G401 (cell line): ENCODE measurements around the gene GALNT18. TPM values are rescaled to one million over a fixed set of nuclear protein-coding genes. Genes with fewer than 3 reads are reported as not detected.

Experiments
- DNase-seq: peaks from one replicate; pipeline ENCODE4 v3.0.0-alpha.2; 2015; ENCODE audit warnings: low spot score
- in situ Hi-C: cut with HindIII; loops from 2 replicates; pipeline ENCODE4 v1.10.0; 2016; ENCODE audit warnings: low sequenced_read_pairs, mixed read lengths
- total RNA-seq: library from RNA; depleted of rRNA; stranded (reverse); fragments of >200 nt; shearing (Covaris generic); gene quantifications from 2 replicates; pipeline ENCODE4 v1.2.3, GENCODE V29; 2014

Gene GALNT18
- total RNA-seq, 1 experiment from 2014 or later, result not detected

DNA sequence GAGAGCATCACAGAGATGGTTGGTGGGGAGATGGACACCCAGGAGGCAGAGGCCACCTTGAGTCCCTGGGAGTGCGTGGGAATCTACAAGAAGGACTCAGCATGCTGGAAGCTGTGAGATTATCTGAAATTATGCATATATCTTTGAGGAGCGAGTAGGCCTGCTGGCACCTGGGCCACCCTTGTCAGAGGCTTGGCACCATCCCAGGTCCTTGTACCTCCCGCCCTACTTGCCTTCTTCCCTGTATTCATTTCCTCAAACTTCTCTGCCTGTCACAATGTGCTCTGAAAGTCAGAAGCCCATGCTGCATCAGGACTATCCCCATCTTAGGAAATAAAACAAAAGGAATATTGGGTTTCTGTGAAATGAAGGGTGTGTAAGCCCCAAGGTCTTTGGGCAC is 135.8 kb downstream of the GALNT18 start:
- DNase-seq, result no peak
- in situ Hi-C loops, result no loop called here

DNA sequence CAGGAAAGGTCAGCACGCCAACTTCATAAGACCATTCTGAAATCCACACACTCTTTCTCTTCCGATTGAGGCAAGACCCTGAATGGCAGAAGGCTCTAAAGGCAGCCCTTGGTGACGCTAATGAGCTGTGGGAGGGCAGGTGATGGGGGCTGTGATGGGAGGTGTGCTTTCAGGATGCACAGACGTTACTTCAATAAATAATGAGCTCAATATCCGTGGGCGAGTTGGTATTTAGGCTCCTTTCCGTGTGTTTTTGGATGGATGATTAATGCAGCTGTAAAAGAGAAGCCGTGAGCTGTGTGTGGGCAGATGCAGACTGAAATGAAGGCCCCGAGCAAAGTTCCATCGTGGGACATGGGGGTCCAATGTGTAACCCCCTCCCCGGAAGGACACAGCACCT is 138.2 kb downstream of the GALNT18 start:
- in situ Hi-C loops, result no loop called here

DNA sequence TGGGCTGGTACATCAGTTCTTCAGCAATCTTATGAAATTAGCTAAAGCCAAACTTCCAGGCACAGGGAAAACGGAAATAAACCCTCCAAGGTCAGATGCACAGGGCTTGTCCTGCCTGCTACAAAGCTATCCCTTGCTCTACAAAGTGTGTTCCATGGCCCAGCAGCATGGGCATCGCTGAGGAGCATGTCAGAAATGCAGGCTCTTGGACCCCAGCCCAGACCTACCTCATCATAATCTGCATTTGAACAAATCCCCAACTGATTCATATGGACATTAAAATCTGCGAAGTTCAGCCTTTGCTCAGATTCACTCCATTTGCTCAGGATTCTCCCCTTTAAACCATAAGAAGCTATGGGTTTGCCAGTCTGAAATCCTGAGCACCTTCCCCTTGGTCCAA is 139.1 kb downstream of the GALNT18 start:
- in situ Hi-C loops, result no loop called here
- no peak for DNase-seq

More for the DNA sequence above, 138.2 kb downstream of the GALNT18 start:
- DNase-seq, result no peak

DNA sequence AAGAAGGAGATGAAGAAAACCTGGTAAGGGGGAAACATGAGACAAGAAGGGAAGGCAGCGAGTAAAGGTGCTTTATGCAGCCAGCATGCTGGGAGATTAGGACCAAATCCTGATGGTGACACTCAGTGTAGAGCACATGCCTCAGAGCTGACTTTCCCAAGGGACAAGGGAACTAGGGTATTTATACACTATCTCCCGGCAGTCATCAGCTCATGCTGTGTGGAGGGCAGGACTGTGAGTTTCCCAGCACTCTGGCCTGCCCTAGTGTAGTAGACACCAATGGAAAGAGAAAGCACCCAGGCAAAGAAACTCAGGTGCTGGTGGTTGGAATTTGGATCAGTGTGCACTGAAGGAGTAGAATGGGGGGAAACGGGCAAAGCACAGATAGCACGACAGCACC is 140.4 kb downstream of the GALNT18 start:
- in situ Hi-C loops, result no loop called here
- DNase-seq, result no peak

DNA sequence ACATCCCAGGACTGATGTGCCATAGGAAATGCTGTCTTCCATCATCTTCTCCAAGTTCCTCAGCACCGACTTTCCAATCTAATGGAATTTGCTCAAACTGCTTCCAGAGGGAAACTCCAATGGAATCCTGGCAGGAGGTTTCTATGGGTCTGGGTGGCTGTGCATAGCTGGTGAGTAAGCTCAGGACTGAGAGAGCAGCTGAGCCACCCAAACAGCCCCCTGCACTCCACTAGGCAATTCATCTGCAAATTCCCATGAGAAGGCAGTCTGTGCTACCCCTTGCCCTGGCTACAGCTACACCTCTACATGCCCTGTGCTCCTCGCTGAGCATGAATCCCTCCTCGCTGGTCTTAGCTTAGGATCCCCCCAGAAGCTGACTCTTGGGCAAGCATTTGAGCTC is 140.8 kb downstream of the GALNT18 start:
- no peak for DNase-seq

DNA sequence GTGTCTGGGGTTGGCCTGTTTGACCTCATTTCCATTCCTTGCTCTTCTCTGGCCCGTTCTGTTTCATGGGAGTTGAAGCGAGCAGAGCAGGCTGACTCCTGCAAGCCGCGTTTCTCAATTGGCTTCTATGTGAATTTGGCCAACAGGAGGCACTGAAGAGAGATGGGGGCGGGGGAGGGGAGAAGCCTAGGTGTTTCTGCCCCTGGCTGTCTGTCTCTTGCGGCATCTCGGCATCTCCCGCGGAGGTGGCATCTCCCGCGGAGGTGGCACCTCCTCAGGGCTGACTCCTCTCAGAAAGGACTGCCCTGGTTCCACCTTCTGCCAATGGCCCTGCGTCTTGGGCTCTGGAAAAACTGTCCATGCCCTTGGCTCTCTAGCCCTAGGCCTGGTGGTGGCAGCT is 143.1 kb downstream of the GALNT18 start:
- DNase-seq, result peak; percentile 45
- in situ Hi-C loops, result no loop called here

More for the DNA sequence above, 140.8 kb downstream of the GALNT18 start:
- in situ Hi-C loops, result no loop called here

DNA sequence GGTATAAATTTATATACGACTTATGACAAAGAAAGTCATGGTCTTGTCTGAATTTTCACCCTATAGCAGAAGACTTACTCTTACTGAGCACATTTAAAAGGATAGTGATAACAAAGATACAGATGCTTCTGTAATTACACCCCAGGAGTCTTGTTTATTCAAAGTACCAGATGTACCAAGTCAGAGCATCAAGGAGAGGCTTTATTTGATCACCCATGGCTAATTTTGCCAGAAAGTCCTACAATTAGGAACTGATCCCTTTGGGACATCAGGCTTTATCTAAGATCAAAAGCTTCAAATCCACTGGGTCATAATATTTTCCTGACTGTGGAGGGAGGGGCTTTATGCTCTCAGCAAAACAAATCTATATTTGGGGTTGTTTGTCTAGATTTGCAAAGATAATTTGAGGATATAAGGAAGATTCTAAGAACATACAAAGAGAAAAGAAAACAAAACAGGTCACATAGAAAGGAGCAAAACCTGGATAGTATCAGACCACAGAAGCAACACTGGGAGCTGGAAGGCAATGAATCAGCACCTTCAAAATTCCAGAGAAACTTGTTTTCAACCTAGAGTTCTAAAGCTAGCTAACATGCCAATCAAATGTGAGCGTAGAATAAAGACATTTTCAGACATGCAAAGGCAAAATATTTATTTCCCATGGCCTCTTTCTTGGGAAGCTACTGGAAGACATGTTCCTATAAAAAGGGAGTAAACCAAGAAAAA is 143.9 kb downstream of the GALNT18 start:
- in situ Hi-C loops, result no loop called here
- DNase-seq, result no peak

DNA sequence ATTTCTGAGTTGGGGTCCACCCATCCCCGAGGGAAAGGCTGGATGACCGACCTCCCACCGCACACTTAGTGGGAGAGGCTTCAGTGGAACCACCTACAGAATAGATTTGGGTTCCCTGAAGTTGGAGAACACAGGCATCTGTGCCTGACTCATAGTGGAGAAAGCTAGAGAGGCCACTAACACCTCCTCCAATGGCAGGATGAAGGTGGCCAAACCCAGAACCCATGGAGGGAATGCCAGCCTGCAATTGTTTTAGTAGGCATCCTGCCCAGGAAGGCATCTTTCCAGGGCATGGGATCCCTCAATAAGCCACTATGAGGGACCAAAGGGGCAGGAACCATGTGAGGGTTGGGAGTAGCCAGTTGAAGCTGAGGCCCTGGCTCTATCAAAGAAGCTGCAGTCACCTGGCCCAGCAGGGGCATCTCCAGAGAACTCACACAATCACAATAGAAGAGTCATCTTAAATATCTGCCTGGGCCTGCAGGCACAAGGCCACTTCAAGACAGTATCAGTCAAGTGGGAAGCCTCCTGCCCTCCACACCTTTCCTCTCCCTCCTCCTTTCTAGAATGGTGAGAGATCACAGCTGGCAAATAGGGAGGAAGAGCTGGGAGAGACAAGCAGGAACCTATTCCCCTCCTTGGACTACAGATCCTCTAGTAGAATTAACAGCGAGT is 144.7 kb downstream of the GALNT18 start:
- in situ Hi-C loops, result no loop called here
- DNase-seq, result peak; percentile 74

DNA sequence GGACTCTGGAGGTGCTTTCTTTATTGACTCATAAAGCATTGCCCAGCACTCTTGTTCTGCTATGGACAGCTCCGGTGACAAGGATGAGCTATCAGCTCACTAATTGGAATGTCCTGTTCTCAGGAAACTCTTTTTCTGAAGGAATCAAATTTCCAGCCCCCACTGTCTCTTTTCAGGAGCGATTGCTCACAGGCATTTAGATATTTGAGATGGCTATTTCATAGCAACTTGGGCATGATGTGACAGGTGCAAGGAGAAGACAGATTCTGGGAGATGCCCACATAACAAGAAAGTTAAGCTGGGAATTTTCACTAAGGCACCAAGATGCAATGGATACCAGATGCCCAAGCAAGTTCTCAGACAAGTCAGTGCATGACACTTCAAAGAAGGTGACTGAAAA is 145.3 kb downstream of the GALNT18 start:
- no peak for DNase-seq
- in situ Hi-C loops, result no loop called here

DNA sequence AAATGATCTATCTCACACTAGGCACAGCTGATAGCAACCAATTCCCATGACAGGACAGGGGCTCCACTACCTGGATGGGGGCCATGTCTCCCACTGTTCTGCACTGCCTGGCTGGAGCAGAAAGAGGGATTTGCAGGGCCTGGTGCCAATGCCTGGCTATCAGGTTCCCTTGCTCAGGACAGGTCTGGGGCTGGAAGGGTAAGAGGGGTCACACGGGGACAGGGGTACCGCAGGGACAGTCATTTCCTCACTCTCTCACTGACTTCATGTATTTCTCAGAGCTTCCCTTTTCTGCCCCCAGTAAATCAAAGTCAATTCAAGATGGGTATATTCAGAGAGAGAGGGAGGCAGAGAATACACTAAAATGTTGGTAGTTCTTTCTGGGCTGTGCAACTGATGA is 149.7 kb downstream of the GALNT18 start:
- no peak for DNase-seq
- in situ Hi-C loops, result no loop called here

DNA sequence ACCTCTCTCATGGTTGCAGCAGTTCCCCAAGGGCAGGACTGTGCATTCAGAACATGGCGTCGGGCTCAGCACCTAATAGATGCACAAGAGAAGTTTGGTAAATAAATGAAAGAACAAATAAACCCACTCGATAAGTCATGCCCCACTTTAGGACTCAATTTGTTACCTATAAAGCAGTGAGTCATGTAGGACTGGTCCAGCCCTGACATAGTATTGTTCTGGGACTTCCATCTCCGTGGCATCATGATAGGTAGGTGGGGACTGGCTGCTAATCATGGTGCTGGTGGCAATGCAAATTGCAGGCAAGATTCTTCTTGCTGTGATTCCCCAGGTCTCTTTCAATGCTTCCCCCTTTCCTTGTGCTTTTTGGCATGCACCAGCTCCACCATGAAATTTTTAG is 150.6 kb downstream of the GALNT18 start:
- no peak for DNase-seq
- in situ Hi-C loops, result no loop called here

DNA sequence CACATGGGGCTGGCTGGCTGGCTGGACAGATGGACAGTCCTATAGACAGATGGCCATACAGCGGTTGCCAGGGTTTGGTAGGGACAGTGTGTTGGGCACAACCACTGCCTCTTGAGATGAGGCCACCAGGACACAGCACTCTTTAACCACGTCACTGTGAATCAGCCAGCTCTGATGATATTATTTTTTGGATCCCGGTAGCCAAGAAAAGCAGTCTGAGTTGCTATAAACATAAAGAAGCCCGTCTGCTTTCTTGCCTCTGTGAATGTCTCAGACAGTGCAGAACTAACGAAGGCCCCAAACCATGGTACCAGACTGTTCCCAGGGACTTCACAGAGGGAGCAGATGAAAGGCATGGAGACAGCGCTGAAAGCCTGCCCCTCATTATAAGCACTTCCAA is 152.9 kb downstream of the GALNT18 start:
- DNase-seq, result no peak
- in situ Hi-C loops, result no loop called here

DNA sequence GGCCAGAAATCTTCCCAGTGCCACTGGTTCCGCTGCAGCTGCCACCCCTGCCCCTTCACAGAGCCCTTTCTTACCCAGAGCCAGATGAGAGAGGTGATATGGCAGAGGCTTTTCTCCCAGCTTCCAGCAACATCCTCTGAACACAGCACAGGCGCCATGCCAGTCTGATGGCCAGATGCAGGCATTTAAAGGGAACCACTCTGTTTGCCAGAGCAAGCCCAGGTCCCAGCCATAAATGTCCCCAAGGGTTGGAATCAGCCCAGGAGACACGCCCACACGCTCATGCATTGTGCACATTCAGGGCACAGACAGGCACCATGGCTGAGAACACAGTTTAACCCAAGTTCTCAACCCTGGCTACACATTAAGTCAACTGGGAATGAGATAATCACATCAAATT is 154.5 kb downstream of the GALNT18 start:
- in situ Hi-C loops, result no loop called here
- no peak for DNase-seq

DNA sequence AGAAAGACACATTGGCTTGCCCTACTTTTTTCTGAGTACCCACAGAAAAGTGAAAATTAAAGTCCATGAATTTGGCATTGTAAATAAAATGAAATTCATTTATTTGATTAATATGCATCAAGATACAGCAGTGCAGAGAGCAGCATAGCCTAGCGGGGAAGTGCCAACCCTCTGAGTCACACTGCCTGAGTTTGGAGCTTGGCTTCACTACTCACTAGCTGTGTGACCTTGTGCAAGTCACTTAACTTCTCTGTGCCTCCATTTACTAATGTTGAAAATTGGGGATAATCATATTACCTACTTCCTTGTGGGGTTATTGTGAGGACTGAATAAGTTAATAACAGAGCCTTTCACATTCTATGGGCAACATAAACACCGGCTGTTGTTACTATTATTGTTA is 157.2 kb downstream of the GALNT18 start:
- no peak for DNase-seq
- in situ Hi-C loops, result no loop called here

DNA sequence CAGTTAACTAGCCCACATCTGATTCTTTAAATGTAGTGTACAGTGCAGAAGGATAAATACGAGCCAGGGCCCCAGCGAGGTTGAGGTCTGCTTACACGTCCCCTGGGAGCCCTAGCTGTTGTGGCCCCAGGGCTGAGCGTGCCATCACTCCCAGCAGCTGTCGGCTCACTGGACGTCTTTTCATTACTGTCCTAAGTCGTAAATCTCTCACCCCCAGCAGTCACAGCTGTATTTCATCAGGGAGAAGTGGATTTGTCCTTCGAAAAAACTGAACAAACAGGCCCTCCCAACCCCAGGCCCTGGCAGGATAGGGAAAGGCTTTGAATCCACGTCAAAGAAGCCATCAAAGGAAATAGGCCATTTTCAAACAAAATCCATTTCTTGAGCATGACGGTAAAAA is 158.4 kb downstream of the GALNT18 start:
- in situ Hi-C loops, result no loop called here
- DNase-seq, result no peak

DNA sequence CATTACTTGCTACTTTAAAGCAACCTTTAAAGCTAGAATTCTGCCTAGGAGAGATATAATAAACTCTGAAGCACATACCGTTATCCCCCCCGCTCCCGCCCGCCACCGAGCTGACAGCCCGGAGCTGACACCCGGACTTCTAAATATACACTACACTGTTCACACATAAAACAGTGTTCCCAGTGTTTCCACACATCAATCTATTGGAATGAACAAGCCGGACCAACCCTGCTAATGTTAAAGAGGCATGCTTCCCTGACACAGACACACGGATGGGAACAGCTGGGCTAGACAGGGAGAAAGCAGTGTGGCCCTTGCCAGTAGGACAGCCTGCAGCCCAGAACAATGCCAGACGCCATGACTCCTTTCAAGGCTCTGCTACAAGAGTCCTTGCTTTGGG is 160.3 kb downstream of the GALNT18 start:
- in situ Hi-C loops, result no loop called here
- peak; percentile 69 for DNase-seq

DNA sequence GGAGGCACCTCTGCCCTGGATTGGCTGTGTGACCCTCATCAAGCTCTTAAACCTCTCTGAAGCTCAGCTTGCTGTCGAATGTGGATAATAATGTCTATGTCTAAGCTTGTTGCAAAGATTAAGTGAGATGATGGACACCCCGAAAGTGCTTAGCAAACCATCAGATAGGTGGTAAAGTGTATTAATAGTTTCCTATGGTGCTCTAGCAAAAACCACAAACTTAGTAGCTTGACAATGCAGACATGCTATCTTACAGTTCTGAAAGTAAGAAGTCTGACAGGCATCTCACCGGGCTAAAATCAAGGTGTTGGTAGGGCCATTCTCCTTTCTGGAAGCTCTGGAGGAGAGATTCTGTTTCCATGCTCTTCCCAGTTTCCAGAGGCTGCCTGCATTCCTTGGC is 162.2 kb downstream of the GALNT18 start:
- no peak for DNase-seq
- in situ Hi-C loops, result no loop called here

DNA sequence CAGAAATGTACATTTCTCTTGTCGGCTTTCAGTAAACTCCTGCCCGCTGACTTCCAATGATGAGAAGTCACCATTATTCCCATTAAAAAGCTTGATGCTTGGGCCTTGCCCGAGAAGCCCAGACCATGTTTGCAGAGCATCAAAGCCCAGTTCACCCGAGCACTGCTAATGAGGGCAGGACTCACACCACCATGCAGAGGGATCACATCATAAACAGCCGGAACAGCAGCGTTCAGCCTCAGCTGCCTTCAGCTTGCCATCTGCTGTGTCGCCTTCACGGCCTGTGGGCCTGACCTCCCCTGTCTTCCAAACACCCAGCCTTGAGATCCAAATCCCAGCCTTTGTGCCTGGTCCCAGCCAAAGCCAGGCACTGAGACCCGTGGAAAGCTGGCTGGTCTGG is 163.3 kb downstream of the GALNT18 start:
- in situ Hi-C loops, result no loop called here
- no peak for DNase-seq

DNA sequence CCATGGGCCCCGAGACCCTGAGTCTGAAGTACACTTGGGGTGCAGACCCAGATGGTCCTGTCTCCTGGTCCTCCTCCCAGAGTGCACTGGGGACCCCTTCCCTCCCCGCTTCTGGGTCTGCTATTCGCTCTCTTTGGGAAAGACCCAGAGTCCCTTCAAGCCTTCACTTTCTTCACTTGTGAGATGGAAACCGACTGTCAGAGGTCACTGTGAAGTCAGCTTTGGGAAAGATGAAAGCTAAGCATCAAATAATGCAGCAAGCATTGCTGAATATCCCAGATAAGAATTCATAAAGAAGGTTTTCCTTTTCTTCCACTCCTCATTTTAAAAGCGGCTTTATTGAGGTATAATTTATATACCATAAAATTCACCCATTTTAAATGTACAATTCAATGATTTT is 163.8 kb downstream of the GALNT18 start:
- DNase-seq, result no peak
- in situ Hi-C loops, result no loop called here

DNA sequence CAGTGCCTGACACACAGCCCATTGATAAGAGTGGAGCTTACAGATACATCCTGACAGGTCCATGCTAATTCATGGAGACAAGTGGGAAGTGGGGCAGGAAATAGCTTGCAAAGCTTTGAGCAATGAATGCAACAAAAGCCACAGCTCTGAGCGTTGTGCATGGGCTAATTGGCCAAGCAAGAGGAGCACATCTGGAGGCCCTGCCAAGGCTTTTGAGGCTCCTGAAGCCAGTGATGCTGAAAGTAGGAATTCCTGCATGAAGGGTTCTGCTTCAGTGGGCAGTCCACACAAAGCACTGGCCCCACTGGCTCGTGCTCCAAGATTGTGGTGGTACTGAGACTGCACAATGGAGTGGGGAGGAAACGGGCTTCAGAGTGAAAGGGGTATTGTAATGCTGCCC is 164.9 kb downstream of the GALNT18 start:
- no peak for DNase-seq
- in situ Hi-C loops, result no loop called here

DNA sequence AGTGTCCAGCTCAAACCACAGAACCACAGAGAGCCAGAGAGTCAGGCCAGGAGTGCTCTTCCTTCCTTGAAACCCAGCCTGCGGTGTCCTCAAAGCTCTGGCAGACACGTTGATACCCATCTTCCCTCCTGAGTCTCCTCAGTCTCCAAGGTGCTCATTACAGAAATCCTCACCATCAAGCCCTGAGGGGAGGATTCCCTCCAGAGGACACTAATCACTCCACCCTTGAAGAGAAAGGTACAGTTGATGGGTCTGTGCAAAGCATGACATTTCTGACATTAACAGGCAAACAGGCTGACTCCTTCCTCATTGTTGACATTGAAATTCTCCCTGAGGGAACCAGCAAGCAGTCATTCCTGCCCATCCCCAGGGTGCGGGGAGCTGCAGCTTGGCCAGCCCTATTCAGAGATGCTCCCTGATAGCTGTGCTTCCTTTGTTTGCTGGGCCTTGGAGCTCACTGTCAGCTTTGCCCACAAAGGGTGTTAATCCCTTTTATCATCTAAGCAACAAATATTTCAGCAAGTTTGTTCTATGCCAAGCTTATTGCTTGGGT is 167.1 kb downstream of the GALNT18 start:
- no peak for DNase-seq
- in situ Hi-C loops, result no loop called here
